Activated CD8-positive, alpha-beta T cell treated with anti-CD3 and anti-CD28 coated beads for 36 hours (primary cell): Measurements from ENCODE around the gene RBP4. TPM values are rescaled to one million over a fixed set of nuclear protein-coding genes. Genes with fewer than 3 reads are reported as not detected.

Experiments
- ATAC-seq: fragments of 200-7000 bp; cut with Tn5 transposase; one replicate; pipeline ENCODE4 v1.10.0; 2021; ENCODE audit warnings: mild to moderate bottlenecking, moderate library complexity
- CTCF ChIA-PET: fragments of 350-600 bp; sonication (Branson Sonifier 250); formaldehyde crosslinking; loops from one replicate; lab custom pipeline; 2021; ENCODE audit warnings: antibody characterized with exemption; lab: Charles Lee
- POLR2A ChIA-PET: fragments of 350-600 bp; sonication (Branson Sonifier 250); formaldehyde crosslinking; loops from one replicate; lab custom pipeline; 2021; ENCODE audit warnings: antibody characterized with exemption; lab: Charles Lee
- DNase-seq: peaks from one replicate; pipeline ENCODE4 v3.0.0-alpha.2; 2020
- H3K27ac Mint-ChIP-seq: one replicate; pipeline ENCODE4 v1.8.0; 2021; ENCODE audit warnings: mild to moderate bottlenecking, mixed read lengths
- H3K27me3 Mint-ChIP-seq: one replicate; pipeline ENCODE4 v1.8.0; 2021; ENCODE audit warnings: mixed read lengths
- H3K36me3 Mint-ChIP-seq: one replicate; pipeline ENCODE4 v1.8.0; 2021; ENCODE audit warnings: low read depth, mixed read lengths
- H3K4me1 Mint-ChIP-seq: one replicate; pipeline ENCODE4 v1.8.0; 2021; ENCODE audit warnings: low read depth, mixed read lengths
- H3K4me3 Mint-ChIP-seq: one replicate; pipeline ENCODE4 v1.8.0; 2021; ENCODE audit warnings: mild to moderate bottlenecking, moderate library complexity, mixed read lengths
- H3K9me3 Mint-ChIP-seq: one replicate; pipeline ENCODE4 v1.8.0; 2021; ENCODE audit warnings: mixed read lengths
- intact Hi-C: fragments of 100-400 bp; cut with micrococcal nuclease; formaldehyde crosslinking; loops from one replicate; pipeline ENCODE4 v1.10.0; 2022
- total RNA-seq, 2 experiments: library from RNA; stranded (reverse); gene quantifications; one replicate each; pipeline ENCODE4 v1.2.3, GENCODE V29; 2021
- TF ChIP-seq, protein P1 (sequence below): fragments of 200-600 bp; IDR thresholded peaks from one replicate; pipeline ENCODE4 v1.8.0; 2022; ENCODE audit warnings: antibody characterized with exemption, mild to moderate bottlenecking

The RBP4 gene
- total RNA-seq, 2 experiments from 2014 or later = not detected

DNA sequence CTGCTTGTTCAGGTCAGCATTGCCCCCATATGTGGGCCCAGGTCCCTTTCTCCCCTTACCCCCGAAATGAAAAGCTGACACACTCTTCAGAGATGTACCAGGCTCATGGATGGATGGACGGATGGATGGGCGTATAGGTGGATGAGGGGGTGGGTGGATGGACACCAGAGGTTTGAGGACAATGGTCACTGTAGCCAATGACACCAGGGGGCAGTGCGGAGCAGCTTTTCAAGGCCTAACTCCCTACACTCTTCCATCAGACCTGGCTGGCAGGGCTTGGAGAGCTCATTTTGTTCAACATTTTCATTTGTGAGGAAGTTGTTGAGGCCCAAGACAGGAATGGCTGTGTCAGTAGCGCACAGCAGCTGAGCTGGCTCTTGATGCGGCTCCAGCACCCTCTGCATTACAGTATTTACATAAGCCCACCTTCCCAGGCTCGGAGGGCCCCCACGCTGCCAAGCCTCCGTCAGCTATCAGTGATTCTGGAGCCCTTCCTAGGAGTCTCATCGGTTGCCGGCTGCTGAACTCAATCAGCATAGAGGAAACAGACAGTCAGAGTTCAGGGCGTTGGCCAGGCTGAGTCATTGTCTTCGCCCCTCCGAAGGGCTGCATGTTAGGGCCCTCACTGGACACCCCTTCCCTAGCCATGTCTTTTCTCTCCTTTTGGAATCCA, 46.1 kb downstream of the RBP4 start:
- ATAC-seq = peak; percentile 47
- intact Hi-C loops = no loop called here
- Mint-ChIP-seq H3K36me3 (no peaks in the 10 kb centered on the region), H3K27me3 (peaks cover 3% of the 10 kb centered on the region), H3K27ac (no peak overlapping the region), H3K9me3 (no peaks in the 10 kb centered on the region), H3K4me3 (no peak overlapping the region), H3K4me1 (no peaks in the 10 kb centered on the region)
- TF ChIP-seq, protein P1, sequence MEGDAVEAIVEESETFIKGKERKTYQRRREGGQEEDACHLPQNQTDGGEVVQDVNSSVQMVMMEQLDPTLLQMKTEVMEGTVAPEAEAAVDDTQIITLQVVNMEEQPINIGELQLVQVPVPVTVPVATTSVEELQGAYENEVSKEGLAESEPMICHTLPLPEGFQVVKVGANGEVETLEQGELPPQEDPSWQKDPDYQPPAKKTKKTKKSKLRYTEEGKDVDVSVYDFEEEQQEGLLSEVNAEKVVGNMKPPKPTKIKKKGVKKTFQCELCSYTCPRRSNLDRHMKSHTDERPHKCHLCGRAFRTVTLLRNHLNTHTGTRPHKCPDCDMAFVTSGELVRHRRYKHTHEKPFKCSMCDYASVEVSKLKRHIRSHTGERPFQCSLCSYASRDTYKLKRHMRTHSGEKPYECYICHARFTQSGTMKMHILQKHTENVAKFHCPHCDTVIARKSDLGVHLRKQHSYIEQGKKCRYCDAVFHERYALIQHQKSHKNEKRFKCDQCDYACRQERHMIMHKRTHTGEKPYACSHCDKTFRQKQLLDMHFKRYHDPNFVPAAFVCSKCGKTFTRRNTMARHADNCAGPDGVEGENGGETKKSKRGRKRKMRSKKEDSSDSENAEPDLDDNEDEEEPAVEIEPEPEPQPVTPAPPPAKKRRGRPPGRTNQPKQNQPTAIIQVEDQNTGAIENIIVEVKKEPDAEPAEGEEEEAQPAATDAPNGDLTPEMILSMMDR = peak; percentile 69
- ChIA-PET CTCF (interaction anchor here (0.5 to 1.9 kb wide), 14 partner anchors 11 to 366 kb away, joined by 3 to 22 read pairs (median 4); no protein-coding TSS in a partner anchor), POLR2A (interaction anchor here (0.6 kb wide), 1 partner anchor 1629 kb away, joined by 3 read pairs; no protein-coding TSS in a partner anchor)
- DNase-seq = peak; percentile 70

- peaks cover 3% of the 10 kb centered on the region for H3K27me3 Mint-ChIP-seq
- DNase-seq (no peak), ATAC-seq (no peak)
- intact Hi-C loops = no loop called here
- CTCF ChIA-PET = interaction anchor here (1.0 to 1.9 kb wide), 11 partner anchors 10 to 366 kb away, joined by 3 to 22 read pairs (median 4); no protein-coding TSS in a partner anchor
- TF ChIP-seq, protein P1 = no peak
- H3K9me3 Mint-ChIP-seq = no peaks in the 10 kb centered on the region
- H3K4me1 Mint-ChIP-seq = no peaks in the 10 kb centered on the region
- POLR2A ChIA-PET = interaction anchor here (0.6 to 1.1 kb wide), 2 partner anchors 37 to 1629 kb away, joined by 3 read pairs; no protein-coding TSS in a partner anchor
- H3K27ac Mint-ChIP-seq = no peak overlapping the region
- no peaks in the 10 kb centered on the region for H3K36me3 Mint-ChIP-seq
- no peak overlapping the region for H3K4me3 Mint-ChIP-seq
Measured at GRCh38 chr10:93554316-93554663, 46.7 kb downstream of the RBP4 start.

DNA sequence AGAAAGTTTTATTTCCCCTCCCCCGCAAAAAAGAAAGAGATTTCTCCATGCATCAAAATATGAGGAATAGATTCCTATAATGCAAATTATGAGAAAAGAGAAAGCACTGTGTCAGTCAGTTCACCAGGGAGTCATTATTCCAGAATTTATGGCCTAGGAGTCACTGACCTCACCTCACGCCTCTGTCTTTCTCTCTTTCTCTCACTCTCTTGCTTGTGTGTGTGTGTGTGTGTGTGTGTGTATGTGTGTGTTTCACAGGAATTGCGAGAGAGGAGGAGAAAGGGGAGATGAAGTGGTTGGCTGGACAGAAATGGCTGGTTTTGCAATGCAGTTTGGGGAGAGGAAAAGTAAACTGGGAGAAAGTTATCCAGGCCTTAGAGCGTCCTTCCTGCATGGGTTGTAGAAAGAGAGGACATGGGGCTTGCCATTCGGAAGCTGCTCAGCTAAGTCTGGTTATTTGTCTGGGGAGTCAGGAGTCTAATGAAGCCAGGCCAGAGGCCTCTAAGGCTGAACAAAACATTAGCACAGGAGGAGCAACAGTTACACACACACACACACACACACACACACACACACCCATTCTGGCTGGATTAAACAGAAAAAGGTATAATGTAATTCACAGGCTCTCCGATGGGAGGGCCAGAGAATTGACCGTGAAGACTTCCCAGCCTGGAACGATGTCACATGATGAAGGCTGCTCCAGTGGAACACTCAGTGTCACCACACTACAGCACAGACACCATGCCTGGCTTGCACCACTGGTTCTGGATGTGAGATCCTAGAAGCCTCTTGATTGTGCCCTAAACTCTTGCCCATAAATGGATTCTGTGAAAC, 47.3 kb downstream of the RBP4 start:
- H3K4me1 Mint-ChIP-seq = no peaks in the 10 kb centered on the region
- H3K4me3 Mint-ChIP-seq = no peak overlapping the region
- ATAC-seq = no peak

GRCh38 chr10:93552780-93553179, 48.3 kb downstream of the RBP4 start:
- ChIA-PET CTCF (interaction anchor here (0.8 to 1.4 kb wide), 2 partner anchors 177 to 306 kb away, joined by 3 to 4 read pairs; no protein-coding TSS in a partner anchor), POLR2A (no interaction called here)
- no peaks in the 10 kb centered on the region for H3K36me3 Mint-ChIP-seq
- ATAC-seq = no peak
- H3K27ac Mint-ChIP-seq = no peak overlapping the region
- H3K4me3 Mint-ChIP-seq = no peak overlapping the region
- intact Hi-C loops = no loop called here
- no peaks in the 10 kb centered on the region for H3K9me3 Mint-ChIP-seq
- H3K4me1 Mint-ChIP-seq = no peaks in the 10 kb centered on the region
- H3K27me3 Mint-ChIP-seq = peaks cover 3% of the 10 kb centered on the region
- TF ChIP-seq, protein P1 = no peak
- DNase-seq = no peak

More for the DNA sequence above, 47.3 kb downstream of the RBP4 start:
- Mint-ChIP-seq H3K27ac (no peak overlapping the region), H3K27me3 (peaks cover 3% of the 10 kb centered on the region), H3K36me3 (no peaks in the 10 kb centered on the region), H3K9me3 (no peaks in the 10 kb centered on the region)
- CTCF ChIA-PET = interaction anchor here (1.0 to 1.9 kb wide), 11 partner anchors 10 to 367 kb away, joined by 3 to 22 read pairs (median 4); no protein-coding TSS in a partner anchor
- DNase-seq = no peak
- intact Hi-C loops = no loop called here
- POLR2A ChIA-PET = interaction anchor here (1.1 kb wide), 1 partner anchor 37 kb away, joined by 3 read pairs; no protein-coding TSS in a partner anchor
- TF ChIP-seq, protein P1 = no peak
